ENCODE data around the gene CPSF6.

- no peak for TF ChIP-seq CTCF (IDR thresholded peaks at IDR 0.05)
- TF ChIP-seq ZFX (IDR thresholded peaks at IDR 0.05; ENCODE audit: borderline replicate concordance), result no peak
Measured at GRCh38 chr12:69210661-69211060, 28.7 kb upstream of the CPSF6 start.

All from 22Rv1 (cell line).